AG09309 (cell line): ENCODE data around the gene LRPAP1.

ENCODE experiments used
- DNase-seq: peaks from one replicate; pipeline ENCODE4 v3.0.0-alpha.2; 2010; ENCODE audit warnings: low read depth
- H3K4me3 ChIP-seq: 2 replicates; pipeline ENCODE4 v1.5.1; 2011; ENCODE audit warnings: mild to moderate bottlenecking, low read depth, low read length, moderate library complexity; ENCODE audit not compliant: control insufficient read depth
- TF ChIP-seq, protein P1 (sequence below): IDR thresholded peaks from 2 replicates; pipeline ENCODE4 v1.5.1; 2011; ENCODE audit warnings: mild to moderate bottlenecking, low read depth, low read length, inconsistent platforms; ENCODE audit not compliant: insufficient read depth, control insufficient read depth; ENCODE audit errors: missing control alignments

LRPAP1 gene

GRCh38 chr4:3469386-3470243 lies 62.6 kb downstream of the LRPAP1 start:
- TF ChIP-seq, protein P1, sequence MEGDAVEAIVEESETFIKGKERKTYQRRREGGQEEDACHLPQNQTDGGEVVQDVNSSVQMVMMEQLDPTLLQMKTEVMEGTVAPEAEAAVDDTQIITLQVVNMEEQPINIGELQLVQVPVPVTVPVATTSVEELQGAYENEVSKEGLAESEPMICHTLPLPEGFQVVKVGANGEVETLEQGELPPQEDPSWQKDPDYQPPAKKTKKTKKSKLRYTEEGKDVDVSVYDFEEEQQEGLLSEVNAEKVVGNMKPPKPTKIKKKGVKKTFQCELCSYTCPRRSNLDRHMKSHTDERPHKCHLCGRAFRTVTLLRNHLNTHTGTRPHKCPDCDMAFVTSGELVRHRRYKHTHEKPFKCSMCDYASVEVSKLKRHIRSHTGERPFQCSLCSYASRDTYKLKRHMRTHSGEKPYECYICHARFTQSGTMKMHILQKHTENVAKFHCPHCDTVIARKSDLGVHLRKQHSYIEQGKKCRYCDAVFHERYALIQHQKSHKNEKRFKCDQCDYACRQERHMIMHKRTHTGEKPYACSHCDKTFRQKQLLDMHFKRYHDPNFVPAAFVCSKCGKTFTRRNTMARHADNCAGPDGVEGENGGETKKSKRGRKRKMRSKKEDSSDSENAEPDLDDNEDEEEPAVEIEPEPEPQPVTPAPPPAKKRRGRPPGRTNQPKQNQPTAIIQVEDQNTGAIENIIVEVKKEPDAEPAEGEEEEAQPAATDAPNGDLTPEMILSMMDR = no peak
- DNase-seq = no peak
- H3K4me3 ChIP-seq = no peak overlapping the region

DNA sequence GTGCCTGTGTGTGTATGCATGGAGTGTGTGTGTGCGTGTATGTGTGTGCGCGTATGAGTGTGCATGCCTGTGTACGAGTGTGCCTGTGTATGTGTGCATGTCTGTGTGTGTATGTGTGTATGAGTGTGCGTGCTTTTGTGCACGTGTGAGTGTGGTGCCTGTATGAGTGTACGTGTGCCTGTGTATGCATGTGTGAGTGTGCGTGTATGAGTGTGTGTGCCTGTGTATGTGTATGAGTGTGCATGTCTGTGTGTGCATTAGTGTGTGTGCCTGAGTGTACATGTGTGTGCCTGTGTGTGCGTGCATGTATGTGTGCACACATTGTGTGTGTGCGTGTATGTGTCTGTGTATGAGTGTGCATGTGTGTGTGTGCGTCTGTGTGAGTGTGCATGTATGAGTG lies 63.4 kb downstream of the LRPAP1 start:
- no peak overlapping the region for H3K4me3 ChIP-seq
- no peak for DNase-seq
- TF ChIP-seq, protein P1 = no peak

DNA sequence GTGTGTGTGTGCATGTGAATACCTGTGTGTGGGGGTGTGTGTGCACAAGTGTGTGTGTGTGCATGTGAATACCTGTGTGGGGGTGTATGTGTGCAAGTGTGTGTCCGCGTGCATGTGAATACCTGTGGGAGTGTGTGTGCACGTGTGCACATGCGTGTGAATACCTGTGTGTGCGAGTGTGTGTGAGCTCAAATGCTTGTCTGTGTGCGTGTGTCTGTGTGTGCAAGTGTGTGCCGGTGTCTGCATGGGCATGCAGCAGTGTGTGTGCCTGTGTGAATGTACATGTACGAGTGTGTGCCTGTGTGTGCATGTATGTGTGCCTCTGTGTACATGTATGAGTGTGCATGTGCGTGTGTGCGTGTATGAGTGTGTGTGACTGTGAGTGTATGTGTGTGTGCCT lies 64.1 kb downstream of the LRPAP1 start:
- no peak for DNase-seq
- TF ChIP-seq, protein P1 = no peak
- H3K4me3 ChIP-seq = no peak overlapping the region

- TF ChIP-seq, protein P1 = no peak
These were observed 64.6 kb downstream of the LRPAP1 start for GRCh38 chr4:3467601-3468031.

DNA sequence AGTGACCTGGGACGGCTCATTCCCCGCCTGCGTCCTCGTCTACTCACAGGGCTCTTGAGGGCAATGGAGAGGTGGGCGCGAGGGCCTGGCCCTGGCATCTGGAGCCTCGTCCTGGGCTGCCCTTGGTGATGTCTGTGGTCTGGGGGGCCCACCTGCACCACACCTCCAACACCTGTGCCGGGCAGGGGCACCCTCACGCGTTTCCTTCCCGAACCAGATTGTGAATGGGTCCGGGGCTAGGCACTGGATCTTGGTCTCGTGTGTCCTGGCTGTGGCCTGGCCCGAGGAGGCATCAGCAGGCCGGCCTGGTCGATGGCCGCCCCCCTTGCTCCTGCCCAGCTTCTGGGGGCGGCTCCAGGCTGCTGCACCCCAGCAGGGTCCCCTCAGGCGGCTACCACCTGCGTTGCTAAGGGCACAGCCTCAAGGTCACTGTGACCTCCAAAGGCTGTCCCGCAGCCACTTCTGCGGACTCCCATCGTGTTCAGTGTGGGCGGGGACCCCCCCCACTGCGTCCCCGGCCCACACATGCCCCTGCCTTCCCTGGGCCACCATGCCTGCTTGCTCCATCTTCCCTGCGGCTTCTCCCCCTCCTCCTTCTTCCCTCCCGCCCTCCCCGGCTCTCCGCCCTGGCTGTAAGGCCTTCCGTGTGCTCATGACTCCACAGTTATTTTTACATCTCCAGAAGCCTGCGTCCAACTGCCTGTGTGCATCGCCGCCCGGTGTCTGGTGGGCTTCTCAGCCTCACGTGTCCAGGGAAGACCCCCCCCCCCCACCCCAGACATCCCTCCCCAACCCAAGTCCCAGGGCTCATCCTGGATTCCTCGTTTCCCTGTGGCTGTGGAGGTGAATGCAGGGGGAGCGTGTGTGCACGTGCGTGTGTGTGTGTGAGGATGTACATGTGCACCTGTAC lies 65.3 kb downstream of the LRPAP1 start:
- TF ChIP-seq, protein P1 = no peak
- DNase-seq = no peak

More at GRCh38 chr4:3467601-3468031, 64.6 kb downstream of the LRPAP1 start:
- H3K4me3 ChIP-seq = no peak overlapping the region
- DNase-seq = no peak

GRCh38 chr4:3465698-3466671 lies 66.2 kb downstream of the LRPAP1 start:
- H3K4me3 ChIP-seq = no peak overlapping the region
- no peak for DNase-seq
- TF ChIP-seq, protein P1 = peak; percentile 11

More for the DNA sequence above, 65.3 kb downstream of the LRPAP1 start:
- H3K4me3 ChIP-seq = no peak overlapping the region
